Activated CD4-positive, alpha-beta T cell treated with anti-CD3 and anti-CD28 coated beads, Interleukin-2, amount 50 U/mL, for 1 hour (primary cell): Measurements from ENCODE around the gene PDLIM3.
"Not testable (repeated sequence)": the region's sequence is repeated elsewhere in the genome, so short reads cannot be mapped to it uniquely, and the experiment has no call there.

Source experiments
- DNase-seq: peaks from one replicate; pipeline ENCODE4 v3.0.0-alpha.2; 2020

Gene PDLIM3, protein sequence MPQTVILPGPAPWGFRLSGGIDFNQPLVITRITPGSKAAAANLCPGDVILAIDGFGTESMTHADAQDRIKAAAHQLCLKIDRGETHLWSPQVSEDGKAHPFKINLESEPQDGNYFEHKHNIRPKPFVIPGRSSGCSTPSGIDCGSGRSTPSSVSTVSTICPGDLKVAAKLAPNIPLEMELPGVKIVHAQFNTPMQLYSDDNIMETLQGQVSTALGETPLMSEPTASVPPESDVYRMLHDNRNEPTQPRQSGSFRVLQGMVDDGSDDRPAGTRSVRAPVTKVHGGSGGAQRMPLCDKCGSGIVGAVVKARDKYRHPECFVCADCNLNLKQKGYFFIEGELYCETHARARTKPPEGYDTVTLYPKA

DNA sequence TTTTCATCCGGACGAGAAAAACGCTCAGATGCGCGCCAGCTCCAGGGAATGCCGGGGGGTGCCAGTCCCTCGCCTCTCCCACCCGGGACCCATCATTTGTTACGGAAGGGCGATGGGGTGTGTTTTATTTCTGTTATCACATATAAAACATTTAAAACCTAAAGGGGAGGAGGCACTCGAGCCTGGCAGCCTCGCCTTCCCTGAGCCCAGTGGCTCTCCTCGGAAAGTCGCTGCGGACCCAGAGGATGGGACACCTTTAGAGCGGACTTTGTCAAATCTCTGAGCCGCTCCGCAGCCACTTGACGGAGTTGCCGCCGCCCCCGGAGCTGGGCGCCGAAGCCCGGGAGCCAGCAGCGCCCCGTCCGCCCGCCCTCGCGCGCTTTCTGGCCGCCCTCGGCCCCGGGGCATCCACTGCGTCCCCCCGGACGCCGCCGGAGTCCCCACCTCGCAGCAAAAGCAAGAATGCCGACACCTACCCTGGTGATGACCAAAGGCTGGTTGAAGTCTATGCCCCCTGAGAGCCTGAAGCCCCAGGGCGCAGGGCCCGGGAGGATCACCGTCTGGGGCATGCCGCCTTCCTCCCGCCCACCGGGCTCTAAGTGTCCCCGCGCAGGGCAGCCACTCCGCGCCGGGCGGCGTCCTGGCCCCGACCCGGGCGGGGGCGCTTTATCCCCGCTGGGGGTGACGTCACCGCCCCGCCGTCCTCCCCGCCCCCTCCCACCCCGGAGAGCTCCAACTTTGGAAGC, at the start of gene PDLIM3:
Gene PDLIM3 (minus strand): TSS at position 642 of the 746 bp plus-strand sequence. CDS start 73 bp downstream, at position 569.
- DNase-seq: no peak

DNA sequence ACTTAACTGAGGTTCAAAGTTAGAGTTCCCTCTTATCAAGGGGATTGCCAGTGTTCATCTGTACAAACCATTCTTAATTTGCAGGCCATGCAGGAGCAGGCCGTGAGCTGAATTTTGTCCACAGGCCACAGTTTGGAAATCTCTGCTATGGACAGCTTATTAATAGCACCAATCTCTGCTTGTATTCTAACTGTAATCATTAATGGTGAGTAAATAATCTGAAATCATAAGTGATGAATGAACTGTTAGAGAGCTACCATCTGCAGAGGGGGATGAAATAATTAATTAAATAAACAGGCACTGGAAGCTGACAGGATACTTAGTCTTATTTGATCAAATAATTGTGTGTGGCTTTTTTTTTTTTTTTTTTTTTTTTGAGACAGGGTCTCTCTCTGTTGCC, 48.5 kb upstream of the PDLIM3 start:
- DNase-seq: no peak

DNA sequence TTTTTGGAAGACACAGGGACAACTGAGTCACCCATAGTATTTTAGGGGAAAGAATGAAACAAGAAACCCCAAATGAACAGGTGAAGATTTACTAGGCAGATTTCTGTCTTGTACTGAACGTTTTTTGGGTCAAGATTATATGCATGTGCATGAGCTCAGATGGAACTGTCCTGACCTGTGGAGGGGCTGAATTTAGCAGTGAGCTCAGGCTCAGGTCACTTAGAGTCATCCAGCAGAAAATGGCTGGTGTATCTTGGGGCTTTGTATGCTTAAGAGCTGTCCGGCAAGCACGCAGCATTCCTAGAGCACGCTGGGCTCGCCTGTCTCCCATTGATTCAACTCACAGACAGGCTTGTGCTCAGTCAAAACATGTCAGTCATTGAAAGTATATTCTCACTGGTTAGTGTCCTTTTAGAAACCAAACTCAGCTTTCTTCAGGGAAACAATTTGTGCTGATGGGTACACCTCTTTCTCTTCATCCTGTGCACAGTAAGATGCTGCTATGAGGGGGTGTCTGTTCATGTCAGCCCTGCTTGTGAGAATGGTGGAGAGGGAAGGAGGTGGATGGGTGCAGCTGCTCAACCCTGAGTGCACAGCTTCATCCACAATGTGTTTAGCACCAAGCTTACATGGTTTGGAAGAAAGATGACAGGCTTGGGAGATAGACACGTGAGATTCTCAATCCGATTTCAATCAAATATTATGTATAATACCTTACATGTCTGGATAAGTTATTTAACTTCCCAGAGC, 47.5 kb upstream of the PDLIM3 start:
- DNase-seq: no peak

- DNase-seq: no peak
Observed at GRCh38 chr4:185580699-185581098, 45.4 kb upstream of the PDLIM3 start.

DNA sequence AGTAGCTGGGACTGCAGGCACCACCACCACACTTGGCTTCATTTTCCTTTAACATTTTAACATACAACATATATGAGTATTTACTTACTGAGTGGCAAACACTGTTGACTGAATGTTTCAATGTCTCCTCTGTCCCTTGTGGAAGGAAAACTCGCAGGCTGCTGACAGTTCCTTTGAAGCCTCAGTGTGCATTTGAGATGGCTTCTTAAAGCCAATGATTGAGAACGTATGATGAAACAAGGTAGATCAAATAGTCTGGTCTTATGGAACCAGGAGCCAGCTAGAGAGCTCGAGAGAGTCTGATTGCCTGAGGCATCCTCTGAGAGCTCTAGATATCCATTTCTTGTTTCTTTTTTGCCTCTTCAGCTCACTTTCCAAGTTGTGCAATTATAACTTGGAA, 43.0 kb upstream of the PDLIM3 start:
- no peak for DNase-seq

DNA sequence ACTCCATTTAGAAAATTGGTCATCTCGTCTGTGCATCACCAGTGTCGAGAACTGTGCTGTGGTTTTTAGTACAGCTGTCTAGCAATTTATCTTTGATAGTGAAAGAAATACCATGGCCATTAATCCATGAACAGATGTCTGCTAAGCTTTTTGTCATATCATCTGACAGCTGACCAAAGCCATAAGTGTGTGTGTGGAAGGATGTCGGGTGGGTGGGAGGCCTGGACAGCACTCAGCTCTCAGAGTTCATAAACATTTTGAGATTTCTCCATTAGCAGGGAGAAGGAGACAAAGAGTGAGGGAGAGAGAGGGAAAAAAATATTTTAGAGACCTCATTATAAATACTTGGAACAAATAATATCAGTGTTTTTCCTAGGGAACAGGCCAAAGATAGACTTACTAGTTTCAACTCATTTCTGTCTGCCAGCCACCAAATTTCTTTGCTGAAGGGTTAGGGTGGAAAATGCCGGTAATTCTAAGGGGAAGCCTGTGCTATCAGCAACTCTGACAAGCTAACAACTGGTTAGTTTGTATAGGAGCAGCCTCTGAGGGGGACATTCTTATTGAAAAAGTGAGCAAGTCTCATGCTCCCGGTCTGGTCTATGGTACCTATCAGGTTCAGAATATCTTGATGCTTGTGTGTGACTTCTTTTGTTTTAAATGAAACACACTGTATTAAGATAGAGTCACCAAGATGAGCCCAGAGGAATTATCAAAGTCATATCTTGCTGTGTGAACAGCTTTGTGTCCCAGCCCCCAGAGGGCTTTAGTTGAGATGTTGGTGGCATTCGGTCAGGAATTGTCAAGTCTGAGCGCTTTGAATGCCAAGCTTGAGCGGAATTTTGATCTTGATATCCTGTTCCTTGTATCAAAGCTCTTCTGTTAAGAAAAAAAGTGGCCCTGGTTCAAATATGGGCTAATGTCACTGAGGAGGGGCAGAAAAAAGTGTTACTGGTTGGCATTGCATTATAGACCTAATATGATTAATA, 41.9 kb upstream of the PDLIM3 start:
- DNase-seq: no peak

GRCh38 chr4:185576314-185576961, 41.1 kb upstream of the PDLIM3 start:
- DNase-seq: no peak

DNA sequence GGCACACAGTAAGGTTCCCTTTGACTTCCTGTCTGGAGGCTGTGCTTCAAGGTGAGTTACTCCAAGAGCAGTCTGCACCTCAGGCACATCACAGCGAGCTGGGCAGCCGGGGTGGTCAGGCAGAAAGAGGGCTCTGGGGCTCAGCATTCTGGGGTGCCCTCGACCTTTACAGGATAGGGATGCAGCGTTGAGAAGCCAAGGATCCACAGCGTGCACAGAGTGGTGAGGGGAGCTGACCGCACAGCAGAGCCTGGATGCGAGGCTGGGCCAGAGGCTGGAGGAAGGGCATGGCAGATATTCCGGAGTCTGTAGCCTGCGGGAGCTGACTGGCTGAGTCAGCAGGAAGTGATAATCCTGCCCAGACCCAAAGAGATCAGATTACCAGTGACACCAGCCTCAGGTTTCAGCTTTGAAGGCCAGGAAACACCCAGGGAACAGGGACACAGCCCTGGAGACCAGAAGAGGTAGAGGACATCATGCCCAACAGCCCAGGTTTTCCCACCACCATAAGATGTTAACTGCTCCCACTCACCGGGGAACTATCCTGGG, 38.4 kb upstream of the PDLIM3 start:
- DNase-seq: no peak

DNA sequence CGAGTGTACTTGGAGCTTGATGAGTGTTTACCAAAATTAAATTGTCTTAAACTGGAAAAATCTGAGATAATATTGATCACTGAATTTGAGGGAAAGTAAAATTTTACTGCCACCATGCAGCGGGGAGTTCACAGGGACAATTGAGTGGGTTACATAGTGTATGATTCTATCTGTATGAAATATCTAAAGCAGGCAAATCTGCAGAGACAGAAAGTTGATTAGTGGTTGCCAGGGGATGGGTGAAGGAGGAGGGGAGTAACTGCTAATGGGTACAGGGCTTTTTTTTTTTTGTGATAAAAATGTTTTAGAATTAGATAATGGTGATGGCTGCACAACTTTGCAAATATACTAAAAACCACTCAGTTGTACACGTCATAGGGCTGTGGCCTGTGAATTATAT, 35.4 kb upstream of the PDLIM3 start:
- no peak for DNase-seq

DNA sequence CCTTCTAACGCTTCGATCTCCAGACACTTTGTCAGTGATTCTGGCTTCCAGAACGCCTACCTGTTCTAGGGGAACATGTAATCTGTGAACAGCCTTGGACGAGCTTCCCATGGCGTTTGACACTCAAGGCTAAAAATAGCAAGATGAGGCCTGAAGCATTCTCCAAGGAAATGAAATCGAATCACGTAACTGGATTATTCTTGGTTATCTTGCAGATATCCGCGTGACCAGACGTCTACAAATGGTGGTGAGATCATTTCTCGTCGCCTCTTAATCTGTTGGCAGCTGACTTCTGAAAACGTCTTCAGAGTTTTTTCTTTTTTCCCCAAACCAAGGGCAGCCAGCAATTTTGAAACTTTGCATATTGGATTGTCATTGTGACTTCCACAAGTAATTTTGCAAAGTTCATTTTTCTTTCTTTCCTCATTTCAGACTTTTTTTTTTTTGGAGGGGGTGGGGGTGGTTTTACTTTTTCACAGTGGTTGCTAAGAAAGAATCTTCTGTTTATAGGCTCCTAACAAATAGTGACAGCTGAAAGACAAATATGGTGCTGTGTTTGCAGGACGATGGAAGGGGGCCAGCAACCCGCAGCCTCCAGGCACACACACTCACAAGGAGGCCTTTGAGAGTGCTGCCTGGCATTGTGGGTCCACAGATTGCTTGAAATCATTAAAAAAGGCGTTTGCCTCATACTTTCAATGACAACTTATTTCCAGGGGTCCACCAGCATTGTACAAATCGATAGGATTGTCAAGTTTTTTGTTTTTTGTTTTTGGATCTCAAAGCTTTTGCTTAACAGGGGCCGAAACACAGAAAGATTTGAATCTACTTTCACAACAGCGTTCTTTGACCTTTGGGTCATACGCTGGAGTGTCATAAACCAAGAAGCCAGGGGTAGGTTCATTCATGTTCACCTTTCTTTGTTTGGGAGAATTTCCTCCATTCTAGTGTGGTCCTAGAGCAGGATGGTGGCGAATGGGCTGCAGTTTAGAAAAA, 32.4 kb upstream of the PDLIM3 start:
- DNase-seq: no peak

- no peak for DNase-seq
Observed at GRCh38 chr4:185566972-185567371, 31.7 kb upstream of the PDLIM3 start.

DNA sequence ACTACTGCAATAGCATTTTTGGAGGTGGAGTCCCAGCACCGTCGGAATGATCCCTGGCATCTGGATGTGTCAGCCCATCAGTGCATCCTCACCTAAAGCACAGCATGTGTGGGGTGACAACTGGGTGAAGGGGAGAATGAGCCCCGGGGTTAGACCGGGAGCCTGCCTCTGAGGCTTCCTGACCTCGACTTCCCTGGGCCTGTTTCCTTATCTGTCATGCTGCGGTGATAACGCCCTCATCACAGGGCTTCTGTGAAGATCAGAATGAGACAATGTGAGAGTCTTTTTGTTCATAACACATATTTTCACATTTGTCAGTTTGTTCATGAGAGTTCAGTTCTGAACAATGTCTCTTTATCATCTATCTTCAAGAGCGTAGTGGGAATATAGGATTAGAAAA, 31.1 kb upstream of the PDLIM3 start:
- no peak for DNase-seq

DNA sequence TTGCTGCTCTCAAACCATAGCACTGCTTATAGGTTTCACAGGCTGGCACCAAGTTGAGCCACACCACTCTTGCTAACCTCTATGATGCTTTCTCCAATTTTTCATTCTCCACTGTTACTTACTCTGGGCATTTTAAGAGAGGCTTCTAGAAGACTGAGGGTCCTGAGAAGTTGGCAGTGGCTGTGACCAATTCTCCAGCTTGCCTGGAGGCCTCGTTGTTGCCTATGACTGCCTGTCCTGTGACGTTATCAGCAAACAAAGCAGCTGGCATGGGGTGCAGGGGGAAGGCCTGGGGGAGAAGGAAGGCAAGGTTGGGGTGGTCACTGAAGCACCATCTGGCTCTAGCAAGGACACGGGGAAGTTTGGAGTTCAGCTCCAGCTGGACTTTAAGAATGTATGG, 30.4 kb upstream of the PDLIM3 start:
- no peak for DNase-seq

DNA sequence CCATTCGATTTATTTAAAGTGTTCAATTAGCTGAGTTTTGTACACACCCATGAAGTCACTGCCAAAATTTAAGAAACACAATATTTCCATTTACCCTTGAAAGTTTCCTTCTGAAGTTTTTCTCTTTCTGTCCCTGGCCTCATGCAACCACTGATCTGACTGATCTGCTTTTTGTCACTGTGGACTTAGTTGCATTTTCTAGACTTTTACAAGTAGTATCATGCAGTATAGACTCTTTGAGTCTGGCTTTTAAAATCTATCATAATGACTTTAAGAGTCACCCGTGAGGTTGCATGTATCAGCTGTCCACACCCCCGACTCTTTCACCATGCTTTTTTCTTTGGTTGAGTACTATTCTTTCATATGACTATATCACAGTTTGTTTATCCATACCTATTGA, 29.0 kb upstream of the PDLIM3 start:
- no peak for DNase-seq

- DNase-seq: no peak
Observed at GRCh38 chr4:185562531-185562930, 27.2 kb upstream of the PDLIM3 start.

- no peak for DNase-seq
Observed at GRCh38 chr4:185560316-185560715, 25.0 kb upstream of the PDLIM3 start.

DNA sequence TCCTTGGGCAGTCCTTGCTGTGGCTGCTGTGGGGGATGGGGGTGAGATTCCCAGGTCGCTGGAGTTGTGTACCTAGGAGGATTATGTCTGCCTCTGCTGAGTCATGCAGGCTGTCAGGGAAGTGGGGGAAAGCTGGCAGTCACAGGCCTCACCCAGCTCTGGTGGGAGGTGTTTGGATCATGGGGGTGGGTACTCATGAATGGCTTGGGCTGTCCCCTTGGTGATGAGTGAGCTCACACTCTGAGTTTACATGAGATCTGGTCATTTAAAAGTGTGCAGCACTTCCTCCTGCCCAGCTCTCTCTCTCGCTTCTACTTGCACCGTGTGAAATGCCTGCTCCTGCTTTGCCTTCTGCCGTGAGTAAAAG, 24.6 kb upstream of the PDLIM3 start:
- no peak for DNase-seq

DNA sequence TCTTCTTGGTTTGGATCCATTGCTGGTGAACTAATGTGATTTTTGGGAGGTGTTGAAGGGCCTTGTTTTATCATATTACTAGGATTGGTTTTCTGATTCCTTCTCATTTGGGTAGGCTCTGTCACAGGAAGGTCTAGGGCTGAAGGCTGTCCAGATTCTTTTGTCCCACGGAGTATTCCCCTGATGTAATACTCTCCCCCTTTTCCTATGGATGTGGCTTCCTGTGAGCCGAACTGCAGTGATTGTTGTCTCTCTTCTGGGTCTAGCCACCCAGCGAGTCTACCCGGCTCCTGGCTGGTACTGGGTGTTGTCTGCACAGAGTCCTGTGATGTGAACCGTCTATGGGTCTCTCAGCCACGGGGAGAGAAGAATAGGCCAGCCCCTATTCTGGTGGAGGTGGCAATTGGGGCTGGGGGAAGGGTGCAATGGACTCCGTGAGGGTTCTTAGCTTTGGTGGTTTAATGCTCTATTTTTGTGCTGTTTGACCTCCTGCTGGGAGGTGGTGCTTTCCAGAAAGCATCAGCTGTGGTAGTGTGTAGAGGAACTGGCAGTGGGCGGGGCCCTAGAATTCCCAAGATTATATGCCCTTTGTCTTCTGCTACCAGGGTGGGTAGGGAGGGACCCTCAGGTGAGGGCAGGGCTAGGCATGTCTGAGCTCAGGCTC, 24.1 kb upstream of the PDLIM3 start:
- not testable (repeated sequence) for DNase-seq

GRCh38 chr4:185554365-185555126, 19.2 kb upstream of the PDLIM3 start:
- no peak for DNase-seq
